GM12892 (cell line): Measurements from ENCODE around the gene TMEM123.

Experiments used
- POLR2A ChIP-seq: IDR thresholded peaks from 2 replicates; pipeline ENCODE4 v1.6.1; 2011; ENCODE audit warnings: low read depth, low read length, control low read depth
- TAF1 ChIP-seq: IDR thresholded peaks from 2 replicates; pipeline ENCODE4 v1.6.1; 2011; ENCODE audit warnings: low read depth, mild to moderate bottlenecking, control low read depth, low read length, borderline replicate concordance

DNA sequence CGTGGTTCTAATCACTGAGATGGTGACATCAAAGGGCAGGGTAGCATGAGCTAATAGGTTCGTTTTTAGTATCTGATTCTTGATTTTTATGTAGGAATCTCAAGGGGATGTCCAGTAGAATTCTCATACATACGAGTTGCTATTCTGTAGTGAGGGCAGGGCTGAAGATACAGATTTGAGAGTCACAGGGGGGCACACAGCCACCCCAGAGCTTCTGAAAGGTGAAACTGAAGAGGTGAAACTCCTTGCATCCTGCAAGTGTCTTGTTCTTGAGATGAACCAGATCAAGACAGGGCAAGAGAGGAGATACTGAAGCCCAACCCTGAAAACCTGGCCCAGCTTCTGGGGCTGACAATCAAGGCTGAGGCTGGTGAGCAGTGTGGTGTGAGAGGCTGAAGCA is 35.6 kb upstream of the TMEM123 start:
- no peak for TF ChIP-seq POLR2A
- TF ChIP-seq TAF1, result no peak
